DND-41 (cell line): Measurements from ENCODE around the gene IDH2.

ENCODE experiments used
- ATAC-seq: fragments of 200-7000 bp; cut with Tn5 transposase; 3 replicates; pipeline ENCODE4 v1.9.1; 2021; ENCODE audit warnings: low read depth; ENCODE audit not compliant: insufficient read depth
- DNase-seq: peaks from one replicate; pipeline ENCODE4 v3.0.0-alpha.2; 2020
- H2AFZ ChIP-seq: 2 replicates; pipeline ENCODE4 v1.6.0; 2012; ENCODE audit warnings: low read depth, low read length
- H3K27ac ChIP-seq: 2 replicates; pipeline ENCODE4 v1.5.1; 2012; ENCODE audit warnings: low read length, inconsistent platforms
- H3K27me3 ChIP-seq: fragments of 200-600 bp; sonication (generic); 2 replicates; pipeline ENCODE4 v1.6.0; 2012; ENCODE audit warnings: low read length, mild to moderate bottlenecking, inconsistent platforms; ENCODE audit not compliant: insufficient read depth, poor library complexity
- H3K36me3 ChIP-seq: 2 replicates; pipeline ENCODE4 v1.5.1; 2012; ENCODE audit warnings: low read length, inconsistent platforms; ENCODE audit not compliant: insufficient read depth
- H3K4me1 ChIP-seq: 2 replicates; pipeline ENCODE4 v1.5.1; 2012; ENCODE audit warnings: mild to moderate bottlenecking, low read length; ENCODE audit not compliant: insufficient read depth
- H3K4me2 ChIP-seq: 2 replicates; pipeline ENCODE4 v1.6.0; 2012; ENCODE audit warnings: mild to moderate bottlenecking, moderate library complexity, low read length, inconsistent platforms; ENCODE audit not compliant: insufficient read depth
- H3K4me3 ChIP-seq, 2 experiments: fragments of 200-600 bp in 1 of 2; shearing (Covaris generic) in 1 of 2; 2 replicates each; pipeline ENCODE4 v1.5.1; 2012 to 2016; ENCODE audit warnings: inconsistent platforms in 2 of 2, low read length in 2 of 2, mild to moderate bottlenecking in 2 of 2, low read depth in 1 of 2, moderate library complexity in 1 of 2
- H3K79me2 ChIP-seq: 2 replicates; pipeline ENCODE4 v1.6.0; 2012; ENCODE audit warnings: low read length, inconsistent platforms; ENCODE audit not compliant: insufficient read depth
- H3K9ac ChIP-seq: 2 replicates; pipeline ENCODE4 v1.6.0; 2012; ENCODE audit warnings: low read depth, mild to moderate bottlenecking, inconsistent platforms, low read length, moderate library complexity
- H3K9me3 ChIP-seq: 2 replicates; pipeline ENCODE4 v1.5.1; 2012; ENCODE audit warnings: low read length, moderate library complexity, mild to moderate bottlenecking, inconsistent platforms; ENCODE audit not compliant: insufficient read depth, severe bottlenecking
- H4K20me1 ChIP-seq: 2 replicates; pipeline ENCODE4 v1.6.0; 2012; ENCODE audit warnings: low read length; ENCODE audit not compliant: insufficient read depth
- CTCF ChIP-seq: IDR thresholded peaks from 2 replicates; pipeline ENCODE4 v1.5.1; 2012; ENCODE audit warnings: borderline replicate concordance, low read length, moderate library complexity, mild to moderate bottlenecking; ENCODE audit not compliant: poor library complexity, severe bottlenecking; ENCODE audit errors: extremely low read depth
- EZH2 ChIP-seq: IDR thresholded peaks from 3 replicates; pipeline ENCODE4 v1.6.1; 2012; ENCODE audit warnings: borderline replicate concordance, low read depth, mild to moderate bottlenecking, moderate library complexity, low read length, inconsistent platforms; ENCODE audit not compliant: severe bottlenecking

IDH2 gene

GRCh38 chr15:90055182-90055581 is 47.1 kb downstream of the IDH2 start:
- no peaks in the 10 kb centered on the region for H3K4me1 ChIP-seq
- ATAC-seq (no peak), DNase-seq (no peak)
- H3K79me2 ChIP-seq, result peaks cover 3% of the 10 kb centered on the region; the same call in 1 of the 2 replicates
- no peaks in the 10 kb centered on the region for H3K36me3 ChIP-seq
- TF ChIP-seq EZH2, result no peak
- no peak for TF ChIP-seq CTCF
- H3K27me3 ChIP-seq, result no peaks in the 10 kb centered on the region
- no peak overlapping the region for H2AFZ ChIP-seq
- peaks cover 27% of the 10 kb centered on the region; the same call in 1 of the 2 replicates for H4K20me1 ChIP-seq
- H3K9ac ChIP-seq, result no peak overlapping the region
- H3K4me2 ChIP-seq, result no peak overlapping the region
- no peak overlapping the region for H3K4me3 ChIP-seq
- no peak overlapping the region for H3K27ac ChIP-seq
- H3K9me3 ChIP-seq, result no peaks in the 10 kb centered on the region

DNA sequence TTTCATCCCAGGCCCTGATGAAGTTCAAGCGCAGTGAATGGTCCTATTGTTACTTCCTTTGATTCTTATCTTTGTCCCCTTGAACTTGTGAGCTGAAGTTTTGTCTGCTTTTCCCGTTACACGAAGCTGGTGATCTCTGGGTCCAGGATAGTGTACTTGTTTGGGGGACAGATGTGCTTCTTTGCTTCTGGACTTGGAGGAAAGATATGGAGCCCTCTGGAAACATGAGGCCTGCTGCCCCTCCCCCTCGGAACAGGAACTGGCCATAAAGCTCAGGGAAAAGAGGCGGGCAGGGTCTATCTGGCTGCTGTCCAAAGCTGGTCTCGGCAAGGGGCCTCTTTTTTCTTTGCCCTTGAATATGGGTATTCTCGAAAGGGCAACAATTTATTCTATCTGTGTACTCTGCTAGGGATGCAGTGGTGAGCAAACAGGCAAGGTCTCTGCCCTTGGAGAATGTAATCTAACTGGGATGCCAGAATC is 47.6 kb downstream of the IDH2 start:
- no peak for TF ChIP-seq EZH2
- no peak for TF ChIP-seq CTCF
- no peaks in the 10 kb centered on the region for H3K27me3 ChIP-seq
- ATAC-seq (no peak), DNase-seq (no peak)
- no peak overlapping the region for H3K9ac ChIP-seq
- no peak overlapping the region for H3K4me2 ChIP-seq
- H2AFZ ChIP-seq, result no peak overlapping the region
- H3K36me3 ChIP-seq, result no peaks in the 10 kb centered on the region
- H3K9me3 ChIP-seq, result no peaks in the 10 kb centered on the region
- no peak overlapping the region for H3K4me3 ChIP-seq
- no peak overlapping the region for H3K27ac ChIP-seq
- peaks cover 32% of the 10 kb centered on the region; the same call in 1 of the 2 replicates for H4K20me1 ChIP-seq
- H3K79me2 ChIP-seq, result peaks cover 3% of the 10 kb centered on the region; the same call in 1 of the 2 replicates
- no peaks in the 10 kb centered on the region for H3K4me1 ChIP-seq

DNA sequence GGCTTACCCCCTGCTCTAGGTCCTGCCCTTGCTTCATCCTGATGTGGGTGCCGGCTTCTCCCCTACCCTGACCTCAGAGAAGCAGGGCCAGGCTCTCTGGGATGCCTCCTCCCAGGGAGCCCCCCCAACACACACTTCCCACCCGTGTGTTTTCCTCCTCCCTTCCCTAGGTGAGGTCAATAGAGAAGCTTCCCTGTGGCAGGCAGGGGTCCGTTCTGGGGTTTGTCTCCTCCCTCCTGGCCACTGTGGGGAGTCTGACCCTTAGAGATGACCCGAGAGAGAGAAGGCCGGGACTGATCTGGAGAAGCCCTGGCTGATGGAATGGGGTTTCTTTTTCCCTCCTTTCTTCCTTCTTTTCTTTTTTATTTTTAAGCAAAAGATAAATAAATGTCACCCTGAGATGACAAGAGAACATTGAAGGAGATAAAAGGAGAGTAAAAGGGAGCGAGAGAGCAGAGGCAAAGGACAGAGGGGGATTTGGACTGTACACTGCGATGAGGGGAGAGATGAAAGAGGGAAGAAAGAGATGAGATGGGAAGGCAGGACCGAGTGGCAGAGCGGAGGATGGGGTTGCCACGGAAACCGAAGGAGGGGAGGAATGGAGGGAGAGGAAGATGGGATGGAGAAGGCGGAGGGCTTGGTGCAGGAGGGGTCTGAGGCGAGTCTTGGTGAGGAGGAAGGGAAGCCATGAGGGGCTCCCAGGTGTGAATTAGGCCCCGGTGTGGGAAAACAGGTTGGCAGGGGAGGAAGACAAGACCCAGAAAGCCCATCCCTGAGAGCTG is 48.4 kb downstream of the IDH2 start:
- Histone ChIP-seq H3K27me3 (no peaks in the 10 kb centered on the region), H3K9me3 (no peaks in the 10 kb centered on the region), H3K4me2 (no peak overlapping the region), H3K79me2 (peaks cover 3% of the 10 kb centered on the region; the same call in 1 of the 2 replicates), H3K27ac (no peak overlapping the region), H3K4me3 (no peak overlapping the region), H2AFZ (no peak overlapping the region), H3K9ac (no peak overlapping the region), H4K20me1 (peaks cover 38% of the 10 kb centered on the region; the same call in 1 of the 2 replicates), H3K36me3 (no peaks in the 10 kb centered on the region), H3K4me1 (no peaks in the 10 kb centered on the region)
- TF ChIP-seq EZH2 (no peak), CTCF (no peak)
- DNase-seq, result no peak
- ATAC-seq, result no peak
